NT2/D1 (cell line): ENCODE results near the gene RHOF.

Experiments
- DNase-seq: peaks from one replicate; pipeline ENCODE4 v3.0.0-alpha.2; 2011; ENCODE audit warnings: low read depth, low spot score
- H3K27me3 ChIP-seq: 2 replicates; pipeline ENCODE4 v1.6.0; 2011; ENCODE audit warnings: mild to moderate bottlenecking; ENCODE audit not compliant: insufficient read length, insufficient read depth
- H3K36me3 ChIP-seq: 2 replicates; pipeline ENCODE4 v1.6.1; 2011; ENCODE audit warnings: mild to moderate bottlenecking, low read length, mixed read lengths; ENCODE audit not compliant: insufficient read depth, insufficient read length
- H3K4me1 ChIP-seq: 2 replicates; pipeline ENCODE4 v1.5.1; 2011; ENCODE audit not compliant: insufficient read depth, insufficient read length
- H3K4me3 ChIP-seq: 2 replicates; pipeline ENCODE4 v1.5.1; 2011; ENCODE audit warnings: low read depth; ENCODE audit not compliant: insufficient read length
- H3K9ac ChIP-seq: 2 replicates; pipeline ENCODE4 v1.6.0; 2011; ENCODE audit warnings: low read depth; ENCODE audit not compliant: insufficient read length
- H3K9me3 ChIP-seq: 2 replicates; pipeline ENCODE4 v1.5.1; 2011; ENCODE audit warnings: mild to moderate bottlenecking, low read length; ENCODE audit not compliant: insufficient read depth
- SUZ12 ChIP-seq: IDR thresholded peaks from 2 replicates; pipeline ENCODE4 v1.6.1; 2011; ENCODE audit not compliant: insufficient read length, insufficient read depth; ENCODE audit errors: extremely low read depth
- YY1 ChIP-seq: IDR thresholded peaks from 2 replicates; pipeline ENCODE4 v1.6.1; 2011; ENCODE audit not compliant: insufficient read length, insufficient read depth
- ZNF274 ChIP-seq: IDR thresholded peaks from 2 replicates; pipeline ENCODE4 v1.6.1; 2011; ENCODE audit warnings: mild to moderate bottlenecking, low read depth, low read length

The RHOF gene

GRCh38 chr12:121793440-121793837 lies at the start of gene RHOF:
TSS of gene RHOF (minus strand) at chr12:121793688. CDS start at chr12:121793633, 55 bp downstream.
- Histone ChIP-seq H3K9ac (peak within 1 kb of the TSS; percentile 93), H3K4me1 (peaks cover 43% of the 10 kb centered on the region), H3K9me3 (no peaks in the 10 kb centered on the region), H3K27me3 (no peaks in the 10 kb centered on the region), H3K4me3 (peak within 1 kb of the TSS; percentile 75), H3K36me3 (peaks cover 42% of the 10 kb centered on the region)
- TF ChIP-seq ZNF274 = no peak
- no peak for TF ChIP-seq SUZ12
- no peak for TF ChIP-seq YY1
- no peak for DNase-seq

- Histone ChIP-seq H3K27me3 (no peaks in the 10 kb centered on the region), H3K4me1 (no peaks in the 10 kb centered on the region), H3K4me3 (peak overlapping the region; percentile 67), H3K9me3 (no peaks in the 10 kb centered on the region), H3K9ac (peak overlapping the region; percentile 90), H3K36me3 (no peaks in the 10 kb centered on the region)
- no peak for TF ChIP-seq YY1
- no peak for TF ChIP-seq ZNF274
- TF ChIP-seq SUZ12 = no peak
- DNase-seq = no peak
These were observed 46.7 kb upstream of the RHOF start for GRCh38 chr12:121839993-121840761.

GRCh38 chr12:121839106-121839992 lies 45.9 kb upstream of the RHOF start:
- no peaks in the 10 kb centered on the region for H3K36me3 ChIP-seq
- H3K4me3 ChIP-seq = peak overlapping the region; percentile 67
- peak overlapping the region; percentile 90 for H3K9ac ChIP-seq
- DNase-seq = peak; percentile 94
- H3K27me3 ChIP-seq = no peaks in the 10 kb centered on the region
- H3K4me1 ChIP-seq = no peaks in the 10 kb centered on the region
- TF ChIP-seq YY1 (no peak), ZNF274 (no peak), SUZ12 (no peak)
- no peaks in the 10 kb centered on the region for H3K9me3 ChIP-seq

- Histone ChIP-seq H3K27me3 (no peaks in the 10 kb centered on the region), H3K4me1 (no peaks in the 10 kb centered on the region), H3K9me3 (no peaks in the 10 kb centered on the region), H3K9ac (no peak overlapping the region), H3K36me3 (no peaks in the 10 kb centered on the region), H3K4me3 (no peak overlapping the region)
- no peak for DNase-seq
- TF ChIP-seq YY1 = no peak
- no peak for TF ChIP-seq SUZ12
- no peak for TF ChIP-seq ZNF274
These were observed 44.6 kb upstream of the RHOF start for GRCh38 chr12:121838126-121838525.

- no peak overlapping the region for H3K9ac ChIP-seq
- H3K4me1 ChIP-seq = no peaks in the 10 kb centered on the region
- no peak for DNase-seq
- H3K4me3 ChIP-seq = no peak overlapping the region
- no peaks in the 10 kb centered on the region for H3K9me3 ChIP-seq
- no peak for TF ChIP-seq SUZ12
- TF ChIP-seq ZNF274 = no peak
- TF ChIP-seq YY1 = no peak
- H3K27me3 ChIP-seq = no peaks in the 10 kb centered on the region
- no peaks in the 10 kb centered on the region for H3K36me3 ChIP-seq
These were observed 44.2 kb upstream of the RHOF start for GRCh38 chr12:121837680-121838079.

- peaks cover 5% of the 10 kb centered on the region for H3K4me1 ChIP-seq
- no peaks in the 10 kb centered on the region for H3K9me3 ChIP-seq
- no peaks in the 10 kb centered on the region for H3K27me3 ChIP-seq
- H3K36me3 ChIP-seq = peaks cover 57% of the 10 kb centered on the region
- H3K9ac ChIP-seq = no peak overlapping the region
- DNase-seq = no peak
- TF ChIP-seq SUZ12 (no peak), ZNF274 (no peak), YY1 (no peak)
- H3K4me3 ChIP-seq = no peak overlapping the region
These were observed 38.2 kb upstream of the RHOF start for GRCh38 chr12:121831571-121832245.
